T-cell (primary cell): ENCODE results near the gene ZNHIT2. TPM values are rescaled to one million over a fixed set of nuclear protein-coding genes. Genes with fewer than 3 reads are reported as not detected.
"Not testable (repeated sequence)": the region's sequence is repeated elsewhere in the genome, so short reads cannot be mapped to it uniquely, and the experiment has no call there.

ENCODE experiments used
- ATAC-seq, 4 experiments: fragments of 200-7000 bp in 3 of 4; fragments of 150-1000 bp in 1 of 4; cut with Tn5 transposase; replicated peaks in 1 of 4; 1 replicate in 3 of 4; 2 replicates in 1 of 4; pipeline ENCODE4 v1.10.0; 2021; ENCODE audit warnings: moderate library complexity in 3 of 4, mild to moderate bottlenecking in 2 of 4, moderate number of reproducible peaks in 1 of 4
- CTCF ChIA-PET, 2 donors: fragments of 300-600 bp; sonication (Branson Sonifier 250); formaldehyde crosslinking; loops; one replicate each; lab custom pipeline; 2022; ENCODE audit warnings: antibody characterized with exemption in 2 of 2; lab: Charles Lee
- POLR2A ChIA-PET, 2 donors: fragments of 300-600 bp; sonication (Branson Sonifier 250); formaldehyde crosslinking; loops; one replicate each; lab custom pipeline; 2022; ENCODE audit warnings: antibody characterized with exemption in 2 of 2; lab: Charles Lee
- DNase-seq, 35 experiments: peaks; one replicate each; pipeline versions ENCODE4 v3.0.0 to v3.0.0-alpha.2; 2013 to 2023
- H3K27ac ChIP-seq: one replicate; pipeline ENCODE4 v1.5.1; 2013; ENCODE audit warnings: low read length
- H3K27me3 ChIP-seq, 2 experiments: replicated peaks in 1 of 2; 1 replicate in 1 of 2; 2 replicates in 1 of 2; pipeline versions ENCODE4 v1.6.1 to v1.7.0; 2013; ENCODE audit warnings: low read length in 1 of 2, mixed read lengths in 1 of 2; ENCODE audit not compliant: control insufficient read depth in 2 of 2, insufficient read depth in 2 of 2; ENCODE audit errors: extremely low read depth in 1 of 2
- H3K36me3 ChIP-seq, 2 donors: 1 replicate in 1 of 2; 2 replicates in 1 of 2; pipeline versions ENCODE4 v1.6.1 to v1.7.0; 2013; ENCODE audit warnings: low read length in 1 of 2; ENCODE audit not compliant: control insufficient read depth in 2 of 2, insufficient read depth in 1 of 2; ENCODE audit errors: extremely low read depth in 1 of 2
- H3K4me1 ChIP-seq, 2 experiments: 1 replicate in 1 of 2; 2 replicates in 1 of 2; pipeline versions ENCODE4 v1.6.1 to v1.7.0; 2013; ENCODE audit warnings: low read length in 2 of 2, mixed read lengths in 1 of 2; ENCODE audit not compliant: insufficient read depth in 2 of 2, control insufficient read depth in 1 of 2; ENCODE audit errors: extremely low read depth in 1 of 2
- H3K4me3 ChIP-seq, 2 donors: 1 replicate in 1 of 2; 2 replicates in 1 of 2; pipeline versions ENCODE4 v1.5.1 to v1.7.0; 2013; ENCODE audit warnings: mild to moderate bottlenecking in 2 of 2, low read length in 1 of 2, moderate library complexity in 1 of 2; ENCODE audit not compliant: control insufficient read depth in 1 of 2; ENCODE audit errors: extremely low read depth in 1 of 2
- H3K9me3 ChIP-seq: 2 replicates; pipeline ENCODE4 v1.7.0; 2013
- H3K27ac Mint-ChIP-seq, 2 donors: one replicate each; pipeline ENCODE4 v1.8.0; 2020 to 2021; ENCODE audit warnings: mild to moderate bottlenecking in 2 of 2, mixed read lengths in 2 of 2
- H3K27me3 Mint-ChIP-seq, 2 donors: one replicate each; pipeline ENCODE4 v1.8.0; 2021 to 2022; ENCODE audit warnings: mixed read lengths in 2 of 2
- H3K36me3 Mint-ChIP-seq: one replicate; pipeline ENCODE4 v1.8.0; 2021; ENCODE audit warnings: mixed read lengths
- H3K4me1 Mint-ChIP-seq, 3 donors: one replicate each; pipeline ENCODE4 v1.8.0; 2020 to 2022; ENCODE audit warnings: mixed read lengths in 3 of 3, mild to moderate bottlenecking in 1 of 3
- H3K4me3 Mint-ChIP-seq, 3 donors: one replicate each; pipeline ENCODE4 v1.8.0; 2020 to 2022; ENCODE audit warnings: mild to moderate bottlenecking in 3 of 3, mixed read lengths in 3 of 3, moderate library complexity in 3 of 3
- H3K9me3 Mint-ChIP-seq, 3 donors: one replicate each; pipeline ENCODE4 v1.8.0; 2020 to 2022; ENCODE audit warnings: mixed read lengths in 3 of 3
- WGBS: methylation state at CpG from one replicate; pipeline ENCODE4 v1.1.5; 2013; ENCODE audit warnings: missing lambda C conversion rate; ENCODE audit not compliant: insufficient coverage; 5-methylcytosine and 5-hydroxymethylcytosine counted together
- total RNA-seq, 35 experiments: library from RNA in 6 of 35; stranded (reverse) in 6 of 35; fragments of 120-200 nt in 1 of 35; gene quantifications; one replicate each; pipeline versions ENCODE4 v1.2.1 to v1.2.4 and lab custom pipeline; 2013 to 2026

ZNHIT2 gene
- total RNA-seq, 5 donors from 2014 or later (not counting 1 experiment from before 2014, with no cell fraction given) = 7.0 to 20.4 (median 18.1) TPM

- peaks cover 43 to 57% (median 48%) of the 10 kb centered on the region in 3 donors for H3K4me1 Mint-ChIP-seq
- CTCF ChIA-PET = interaction anchor here (0.6 to 2.3 kb wide), 8 partner anchors 9 to 1137 kb away, joined by 3 to 13 read pairs (median 6); partner anchors contain the start of genes CDCA5 (in 1 of the 2) and TM7SF2 (in 1 of the 2)
- DNase-seq = peak; percentile 93 to 100 (median 99)
- H3K36me3 Mint-ChIP-seq = peaks cover 51% of the 10 kb centered on the region
- peak within 1 kb of the TSS; percentile 98 to 100 for H3K27ac Mint-ChIP-seq
- H3K27me3 Mint-ChIP-seq = no peaks in the 10 kb centered on the region
- peak within 1 kb of the TSS; percentile 96 to 100 (median 96) for H3K4me3 Mint-ChIP-seq
- Histone ChIP-seq H3K4me1 (peaks cover 9 to 34% of the 10 kb centered on the region in 2 experiments), H3K36me3 (peaks cover 8 to 63% of the 10 kb centered on the region in 2 donors), H3K27ac (peak within 1 kb of the TSS; percentile 92), H3K27me3 (no peaks in the 10 kb centered on the region), H3K9me3 (no peaks in the 10 kb centered on the region), H3K4me3 (peak within 1 kb of the TSS; percentile 80 to 91)
- peak; percentile 81 to 84 (median 82) for ATAC-seq
- POLR2A ChIA-PET = interaction anchor here (0.6 to 2.2 kb wide), 7 partner anchors 9 to 343 kb away, joined by 3 to 12 read pairs (median 6); partner anchors contain the start of genes ARL2 (in 1 of the 2), SF1 (in 1 of the 2), SYVN1 (in 1 of the 2) and TM7SF2 (in 1 of the 2)
- WGBS = under 1% methylated on average over 56 of the region's 64 CpGs
- H3K9me3 Mint-ChIP-seq = no peaks in the 10 kb centered on the region
These were observed 4.6 kb upstream of the ZNHIT2 start, which contains the start of the genes FAU and MRPL49 for GRCh38 chr11:65121865-65122696. TSS of gene FAU (minus strand) at chr11:65122134. CDS start at chr11:65121813, 321 bp downstream. TSS of gene MRPL49 (plus strand) at chr11:65122321. CDS start at chr11:65122347, 26 bp downstream.

DNA sequence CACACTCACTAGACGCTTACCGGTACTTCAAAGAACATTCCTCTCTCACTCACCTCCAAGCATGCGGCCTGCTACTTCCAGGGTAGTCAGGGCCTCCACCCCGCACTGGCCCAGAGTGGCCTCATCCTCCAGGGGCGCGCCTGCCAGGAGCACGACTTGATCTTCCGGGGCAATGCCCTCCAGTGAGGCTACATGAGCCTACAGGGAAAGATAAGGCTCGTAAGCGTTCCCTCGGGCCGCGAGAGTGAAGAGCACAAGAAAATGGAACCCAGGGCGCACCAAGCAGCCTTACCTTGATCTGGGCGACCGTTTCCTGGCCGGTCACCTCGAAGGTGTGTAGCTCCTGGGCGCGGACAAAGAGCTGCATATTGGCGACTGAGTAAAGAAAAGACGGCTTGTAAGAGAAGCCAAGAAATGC, 4.0 kb upstream of the ZNHIT2 start:
- H3K27ac ChIP-seq = peak overlapping the region; percentile 92
- DNase-seq (peak in 3 of 35 experiments; percentile 25 to 37 (median 35)), ATAC-seq (no peak)
- POLR2A ChIA-PET = interaction anchor here (0.6 to 2.2 kb wide), 4 partner anchors 8 to 26 kb away, joined by 3 to 12 read pairs (median 6); partner anchors contain the start of genes SYVN1 (in 1 of the 2), TM7SF2 (in 1 of the 2) and VPS51 (in 1 of the 2)
- H3K27me3 Mint-ChIP-seq = no peaks in the 10 kb centered on the region
- H3K27me3 ChIP-seq = no peaks in the 10 kb centered on the region
- H3K4me3 ChIP-seq = peak overlapping the region; percentile 80 to 91
- H3K9me3 ChIP-seq = no peaks in the 10 kb centered on the region
- H3K9me3 Mint-ChIP-seq = no peaks in the 10 kb centered on the region
- peak overlapping the region; percentile 96 to 100 (median 96) for H3K4me3 Mint-ChIP-seq
- peak overlapping the region; percentile 98 to 100 for H3K27ac Mint-ChIP-seq
- H3K36me3 ChIP-seq = peaks cover 7 to 57% of the 10 kb centered on the region in 2 donors
- peaks cover 9 to 40% of the 10 kb centered on the region in 2 experiments for H3K4me1 ChIP-seq
- under 1% methylated on average over 22 of the region's 22 CpGs for WGBS
- CTCF ChIA-PET = interaction anchor here in 1 of 2 donors (0.8 to 2.3 kb wide), 6 partner anchors 8 to 59 kb away, joined by 3 to 13 read pairs (median 7); partner anchors contain the start of genes CDCA5 and TM7SF2
- H3K36me3 Mint-ChIP-seq = peaks cover 49% of the 10 kb centered on the region
- peaks cover 47 to 61% (median 52%) of the 10 kb centered on the region in 3 donors for H3K4me1 Mint-ChIP-seq

- ChIA-PET POLR2A (interaction anchor here in 1 of 2 donors (2.2 kb wide), 1 partner anchor 9 kb away, joined by 7 read pairs; the partner anchor contains the start of gene TM7SF2), CTCF (interaction anchor here in 1 of 2 donors (0.8 to 2.3 kb wide), 3 partner anchors 10 to 59 kb away, joined by 3 to 13 read pairs (median 11); no protein-coding TSS in a partner anchor)
- H3K27ac Mint-ChIP-seq = peak overlapping the region; percentile 98 to 100
- no CpG with 5 or more reads among the region's 3 CpGs for WGBS
- Histone ChIP-seq H3K36me3 (peaks cover 7 to 53% of the 10 kb centered on the region in 2 donors), H3K4me1 (peaks cover 13 to 46% of the 10 kb centered on the region in 2 experiments), H3K27me3 (no peaks in the 10 kb centered on the region), H3K9me3 (no peaks in the 10 kb centered on the region), H3K4me3 (peak overlapping the region in 1 of 2 donors; percentile 80), H3K27ac (peak overlapping the region; percentile 92)
- peaks cover 47 to 66% (median 58%) of the 10 kb centered on the region in 3 donors for H3K4me1 Mint-ChIP-seq
- ATAC-seq (no peak), DNase-seq (no peak)
- H3K4me3 Mint-ChIP-seq = peak overlapping the region; percentile 96 to 100 (median 96)
- no peaks in the 10 kb centered on the region for H3K27me3 Mint-ChIP-seq
- no peaks in the 10 kb centered on the region for H3K9me3 Mint-ChIP-seq
- H3K36me3 Mint-ChIP-seq = peaks cover 47% of the 10 kb centered on the region
These were observed 3.3 kb upstream of the ZNHIT2 start for GRCh38 chr11:65120831-65121230.

DNA sequence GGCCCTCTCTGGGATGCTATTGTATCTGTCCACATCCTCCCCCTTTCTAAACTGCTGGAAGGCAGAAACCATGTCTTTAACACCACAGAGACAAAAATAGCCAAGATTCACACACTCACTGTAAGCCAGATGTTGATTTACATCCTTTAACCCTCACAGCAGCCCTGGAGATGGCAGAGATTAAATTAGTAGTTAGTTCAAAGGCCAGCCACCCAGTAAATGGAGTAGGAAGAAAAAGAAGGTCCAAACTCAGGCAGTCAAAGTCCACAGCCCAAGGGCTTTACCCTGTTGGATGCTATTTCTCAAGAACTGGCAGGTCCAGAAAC, 2.1 kb upstream of the ZNHIT2 start:
- Histone ChIP-seq H3K9me3 (no peaks in the 10 kb centered on the region), H3K36me3 (peaks cover 5 to 51% of the 10 kb centered on the region in 2 donors), H3K27ac (peak overlapping the region; percentile 18), H3K4me3 (no peak overlapping the region), H3K4me1 (peaks cover 13 to 58% of the 10 kb centered on the region in 2 experiments), H3K27me3 (no peaks in the 10 kb centered on the region)
- Mint-ChIP-seq H3K27ac (no peak overlapping the region), H3K27me3 (no peaks in the 10 kb centered on the region), H3K4me1 (peaks cover 47 to 71% (median 63%) of the 10 kb centered on the region in 3 donors), H3K9me3 (no peaks in the 10 kb centered on the region), H3K4me3 (peak overlapping the region in 2 of 3 donors; percentile 31 to 96), H3K36me3 (peaks cover 44% of the 10 kb centered on the region)
- ATAC-seq (no peak), DNase-seq (no peak)
- POLR2A ChIA-PET = no interaction called here
- CTCF ChIA-PET = no interaction called here

- DNase-seq, POLR2A ChIA-PET, H3K4me3 ChIP-seq, ATAC-seq, H3K9me3 ChIP-seq, H3K27me3 ChIP-seq, H3K9me3 Mint-ChIP-seq, H3K27me3 Mint-ChIP-seq: not testable (repeated sequence)
- CTCF ChIA-PET = interaction anchor here in 1 of 2 donors (0.5 kb wide), 1 partner anchor 213 kb away, joined by 3 read pairs; no protein-coding TSS in a partner anchor
- Histone ChIP-seq H3K36me3 (peaks cover 0 to 45% of the 10 kb centered on the region in 2 donors), H3K4me1 (peaks cover 13 to 58% of the 10 kb centered on the region in 2 experiments), H3K27ac (peak overlapping the region; percentile 58)
- Mint-ChIP-seq H3K4me3 (peak overlapping the region in 1 of 3 donors; percentile 28), H3K36me3 (peaks cover 39% of the 10 kb centered on the region), H3K27ac (peak overlapping the region; percentile 55 to 93), H3K4me1 (peaks cover 42 to 72% (median 61%) of the 10 kb centered on the region in 3 donors)
- 95% methylated on average over 14 of the region's 18 CpGs for WGBS
These were observed 1.6 kb upstream of the ZNHIT2 start for GRCh38 chr11:65118891-65119669.
